ENCODE measurements around the gene MTR. TPM values are rescaled to one million over a fixed set of nuclear protein-coding genes. Genes with fewer than 3 reads are reported as not detected.

MTR gene
- total and polyA plus RNA-seq, 10 donors: 4.4 to 65.4 (median 42.0) TPM

DNA sequence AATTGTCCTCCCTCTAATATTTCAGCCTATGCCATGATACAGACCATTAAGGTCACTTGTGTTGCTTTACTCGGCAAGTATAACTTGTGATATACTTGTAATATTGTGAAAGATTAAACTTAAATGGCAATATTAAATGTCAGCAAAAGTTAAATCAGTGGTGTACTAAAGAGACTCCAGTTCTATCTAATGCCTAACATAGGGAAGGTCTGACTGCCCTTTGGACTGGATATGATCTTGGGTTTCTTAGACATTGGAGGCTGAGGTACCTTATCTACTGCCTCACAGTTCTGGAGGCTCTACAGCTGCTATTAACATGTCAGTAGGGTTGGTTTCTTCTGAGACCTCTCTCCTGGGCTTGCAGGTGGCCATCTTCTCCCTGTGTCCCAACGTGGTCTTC is 119.3 kb downstream of the MTR start:
- DNase-seq: no peak
- TF ChIP-seq CTCF (IDR thresholded peaks at IDR 0.05 in 8 of 11, conservative IDR thresholded peaks at IDR 0.05 in 3 of 11): no peak
- TF ChIP-seq POLR2AphosphoS5 (IDR thresholded peaks at IDR 0.05): no peak
- TF ChIP-seq POLR2A (IDR thresholded peaks at IDR 0.05): no peak
- Histone ChIP-seq H3K4me3 (no peak overlapping the region), H3K9me3 (peaks cover 0 to 36% (median 29%) of the 10 kb centered on the region in 8 donors), H3K4me1 (no peaks in the 10 kb centered on the region), H3K36me3 (peaks cover 0 to 16% (median 0%) of the 10 kb centered on the region in 6 donors), H3K27me3 (replicated peaks in 1 of 7) (no peaks in the 10 kb centered on the region), H3K27ac (no peak overlapping the region)
- WGBS, 5 donors: 68 to 91% (median 80%) methylated on average over 2 of the region's 2 CpGs
- intact Hi-C loops (cut with DNase I; ENCODE audit: low total_unique reads): no loop called here

- Histone ChIP-seq H3K9me3 (peaks cover 0 to 35% (median 28%) of the 10 kb centered on the region in 8 donors), H3K4me1 (no peaks in the 10 kb centered on the region), H3K4me3 (no peak overlapping the region), H3K27me3 (replicated peaks in 1 of 7) (no peaks in the 10 kb centered on the region), H3K36me3 (peaks cover 0 to 16% (median 0%) of the 10 kb centered on the region in 6 donors), H3K27ac (no peak overlapping the region)
- no peak for TF ChIP-seq CTCF (IDR thresholded peaks at IDR 0.05 in 8 of 11, conservative IDR thresholded peaks at IDR 0.05 in 3 of 11)
- TF ChIP-seq POLR2AphosphoS5 (IDR thresholded peaks at IDR 0.05): no peak
- TF ChIP-seq POLR2A (IDR thresholded peaks at IDR 0.05): no peak
- intact Hi-C loops (cut with DNase I; ENCODE audit: low total_unique reads): no loop called here
- 92 to 94% (median 93%) methylated on average over 5 of the region's 5 CpGs for WGBS, 5 donors
- DNase-seq: no peak
Observed at GRCh38 chr1:236916131-236916800, 121.2 kb downstream of the MTR start.

- intact Hi-C loops (cut with DNase I; ENCODE audit: low total_unique reads): no loop called here
- H3K4me1 ChIP-seq: no peaks in the 10 kb centered on the region
- H3K9me3 ChIP-seq: peaks cover 0 to 39% (median 28%) of the 10 kb centered on the region in 8 donors
- TF ChIP-seq POLR2A (IDR thresholded peaks at IDR 0.05) (no peak), CTCF (IDR thresholded peaks at IDR 0.05 in 8 of 11, conservative IDR thresholded peaks at IDR 0.05 in 3 of 11) (no peak), POLR2AphosphoS5 (IDR thresholded peaks at IDR 0.05) (no peak)
- H3K27me3 ChIP-seq (replicated peaks in 1 of 7): no peaks in the 10 kb centered on the region
- no peak overlapping the region for H3K27ac ChIP-seq
- WGBS, 5 donors: 97 to 100% (median 100%) methylated on average over 1 of the region's 1 CpG
- H3K36me3 ChIP-seq: peaks cover 0 to 16% (median 0%) of the 10 kb centered on the region in 6 donors
- no peak overlapping the region for H3K4me3 ChIP-seq
- no peak for DNase-seq
Observed at GRCh38 chr1:236917448-236917847, 122.4 kb downstream of the MTR start.

- no peak for TF ChIP-seq POLR2AphosphoS5 (IDR thresholded peaks at IDR 0.05)
- no peak for TF ChIP-seq CTCF (IDR thresholded peaks at IDR 0.05 in 8 of 11, conservative IDR thresholded peaks at IDR 0.05 in 3 of 11)
- TF ChIP-seq POLR2A (IDR thresholded peaks at IDR 0.05): no peak
- Histone ChIP-seq H3K27ac (no peak overlapping the region), H3K4me3 (no peak overlapping the region), H3K36me3 (peaks cover 0 to 16% (median 0%) of the 10 kb centered on the region in 6 donors), H3K27me3 (replicated peaks in 1 of 7) (no peaks in the 10 kb centered on the region), H3K9me3 (peaks cover 0 to 38% (median 28%) of the 10 kb centered on the region in 8 donors), H3K4me1 (no peaks in the 10 kb centered on the region)
- WGBS, 5 donors: 77 to 91% (median 82%) methylated on average over 3 of the region's 3 CpGs
- intact Hi-C loops (cut with DNase I; ENCODE audit: low total_unique reads): no loop called here
- no peak for DNase-seq
Observed at GRCh38 chr1:236920286-236920894, 125.3 kb downstream of the MTR start.
